ENCODE measurements around the gene GID8. TPM values are rescaled to one million over a fixed set of nuclear protein-coding genes. Genes with fewer than 3 reads are reported as not detected.
A peak's percentile ranks its signal among the peaks of the same experiment; 100 is the strongest.

GID8 gene
- polyA plus RNA-seq, 1 of the 3 experiments (the other 2 are of a cell fraction) = 18.1 TPM

- POLR2A ChIA-PET = interaction anchor here (1.7 kb wide), 1 partner anchor 23 kb away, joined by 3 read pairs; no protein-coding TSS in a partner anchor
- Histone ChIP-seq H3K9me2 (no peaks in the 10 kb centered on the region), H3K9me3 (no peaks in the 10 kb centered on the region), H3K27ac (ENCODE audit: low read depth in 2 of 2, low read length in 1 of 2) (no peak overlapping the region; a peak in 1 of 4 replicates), H2AFZ (ENCODE audit: low read depth) (no peak overlapping the region), H3K4me2 (no peak overlapping the region), H3K4me1 (ENCODE audit: control insufficient read depth in 1 of 2, insufficient read depth in 2 of 2, low read depth in 1 of 2, low read length in 1 of 2) (peaks cover 4 to 15% of the 10 kb centered on the region in 2 experiments; a peak in 2 of 4 replicates), H3K36me3 (replicated peaks in 1 of 2; ENCODE audit: control insufficient read depth in 1 of 2, insufficient read depth in 2 of 2, low read length in 1 of 2) (peaks cover 28 to 71% of the 10 kb centered on the region in 2 experiments), H3K27me3 (ENCODE audit: insufficient read depth) (no peaks in the 10 kb centered on the region), H3K79me2 (ENCODE audit: insufficient read depth) (peaks cover 13% of the 10 kb centered on the region; the same call in 1 of the 2 replicates), H4K20me1 (ENCODE audit: insufficient read depth) (peaks cover 6% of the 10 kb centered on the region; the same call in 1 of the 2 replicates), H3F3A (replicated peaks; ENCODE audit: insufficient read depth) (peaks cover 25% of the 10 kb centered on the region), H3K4me3 (ENCODE audit: low read depth in 2 of 2, low read length in 1 of 2) (no peak overlapping the region), H3K9ac (no peak overlapping the region)
- no peak for DNase-seq
- CTCF ChIA-PET = interaction anchor here (0.7 to 9.8 kb wide), 11 partner anchors 10 to 843 kb away, joined by 3 to 181 read pairs (median 6); no protein-coding TSS in a partner anchor
- WGBS (ENCODE audit: low lambda C conversion rate) = 99% methylated on average over 15 of the region's 16 CpGs
- TF ChIP-seq GABPA (IDR thresholded peaks at IDR 0.05; ENCODE audit: low read depth) = no peak
- no peak for TF ChIP-seq MAX (IDR thresholded peaks at IDR 0.05; ENCODE audit: low read depth)
- TF ChIP-seq FOXJ3 (CRISPR knock-in tag; IDR thresholded peaks at IDR 0.05) = no peak
- no peak for TF ChIP-seq RFX5 (IDR thresholded peaks at IDR 0.05; ENCODE audit: low read length)
- no peak for TF ChIP-seq USF2 (IDR thresholded peaks at IDR 0.05; ENCODE audit: borderline replicate concordance, low read depth, low read length)
These were observed 39.6 kb upstream of the GID8 start for GRCh38 chr20:62898093-62898964.

GRCh38 chr20:62898970-62899632 lies 38.8 kb upstream of the GID8 start:
- CTCF ChIA-PET = interaction anchor here (0.7 to 9.8 kb wide), 22 partner anchors 11 to 844 kb away, joined by 3 to 181 read pairs (median 6); partner anchors contain the start of genes DIDO1 and GID8
- no peak for DNase-seq
- POLR2A ChIA-PET = no interaction called here
- H3K4me2 ChIP-seq = no peak overlapping the region
- no peaks in the 10 kb centered on the region for H3K9me2 ChIP-seq
- no peak overlapping the region for H2AFZ ChIP-seq (ENCODE audit: low read depth)
- H3K27me3 ChIP-seq (ENCODE audit: insufficient read depth) = no peaks in the 10 kb centered on the region
- WGBS (ENCODE audit: low lambda C conversion rate) = 94% methylated on average over 16 of the region's 16 CpGs
- peaks cover 17% of the 10 kb centered on the region; the same call in 1 of the 2 replicates for H3K79me2 ChIP-seq (ENCODE audit: insufficient read depth)
- H4K20me1 ChIP-seq (ENCODE audit: insufficient read depth) = peaks cover 11% of the 10 kb centered on the region; the same call in 1 of the 2 replicates
- H3K4me1 ChIP-seq (ENCODE audit: control insufficient read depth in 1 of 2, insufficient read depth in 2 of 2, low read depth in 1 of 2, low read length in 1 of 2) = peaks cover 4 to 15% of the 10 kb centered on the region in 2 experiments; a peak in 2 of 4 replicates
- no peak overlapping the region for H3K4me3 ChIP-seq (ENCODE audit: low read depth in 2 of 2, low read length in 1 of 2)
- H3K27ac ChIP-seq (ENCODE audit: low read depth in 2 of 2, low read length in 1 of 2) = no peak overlapping the region; a peak in 1 of 4 replicates
- no peak for TF ChIP-seq CHD2 (IDR thresholded peaks at IDR 0.05; ENCODE audit: low read length, partially characterized antibody)
- TF ChIP-seq POLR2AphosphoS5 (IDR thresholded peaks at IDR 0.05; ENCODE audit: low read depth, low read length) = 0 out of 2 replicates have a peak, but pooled peaks have one; percentile 18
- TF ChIP-seq EP300 (IDR thresholded peaks at IDR 0.05; ENCODE audit: borderline replicate concordance in 1 of 2, low read depth in 1 of 2, low read length in 1 of 2) = no peak
- no peaks in the 10 kb centered on the region for H3K9me3 ChIP-seq
- peaks cover 23% of the 10 kb centered on the region for H3F3A ChIP-seq (replicated peaks; ENCODE audit: insufficient read depth)
- no peak overlapping the region for H3K9ac ChIP-seq
- peaks cover 24 to 71% of the 10 kb centered on the region in 2 experiments for H3K36me3 ChIP-seq (replicated peaks in 1 of 2; ENCODE audit: control insufficient read depth in 1 of 2, insufficient read depth in 2 of 2, low read length in 1 of 2)

All from SK-N-SH (cell line).